HepG2 (cell line): ENCODE data around the gene MRAP.

Experiments used
- ZNF772 ChIP-seq: sonication (generic); formaldehyde crosslinking; IDR thresholded peaks from 2 replicates; pipeline ENCODE4 v1.5.0; 2020; ENCODE audit warnings: mild to moderate bottlenecking, missing genetic modification reagents
- ZNF782 ChIP-seq: sonication (generic); formaldehyde crosslinking; IDR thresholded peaks from 2 replicates; pipeline ENCODE4 v1.4.0; 2020; ENCODE audit warnings: missing genetic modification reagents, mild to moderate bottlenecking, borderline replicate concordance

- TF ChIP-seq ZNF772 (CRISPR knock-in tag) (no peak), ZNF782 (CRISPR knock-in tag) (no peak)
Observed at GRCh38 chr21:32256873-32257620, 41.6 kb upstream of the MRAP start.
